Thoracic aorta (tissue), 2 donors: ENCODE data around the gene PDE8B. TPM values are rescaled to one million over a fixed set of nuclear protein-coding genes. Genes with fewer than 3 reads are reported as not detected.
A peak's percentile ranks its signal among the peaks of the same experiment; 100 is the strongest.

Experiments
- ATAC-seq: fragments of 150-250 bp; one replicate; pipeline ENCODE4 v1.8.0; 2017; ENCODE audit warnings: low read depth; ENCODE audit not compliant: insufficient number of reproducible peaks, low FRiP score
- DNase-seq: peaks from one replicate; pipeline ENCODE4 v3.0.0-alpha.2; 2020; ENCODE audit warnings: low spot score
- H3K27ac ChIP-seq, 2 donors: fragments of 200-600 bp; sonication (generic); 1 replicate in 1 of 2; 2 replicates in 1 of 2; pipeline ENCODE4 v1.5.1; 2016; ENCODE audit warnings: mild to moderate bottlenecking in 2 of 2, moderate library complexity in 2 of 2
- H3K27me3 ChIP-seq: fragments of 200-600 bp; sonication (generic); replicated peaks from 2 replicates; pipeline ENCODE4 v1.6.0; 2016; ENCODE audit warnings: mild to moderate bottlenecking; ENCODE audit not compliant: insufficient read depth
- H3K36me3 ChIP-seq: fragments of 200-600 bp; sonication (generic); one replicate; pipeline ENCODE4 v1.5.1; 2016
- H3K4me1 ChIP-seq, 2 donors: fragments of 200-600 bp; sonication (generic); 1 replicate in 1 of 2; 2 replicates in 1 of 2; pipeline versions ENCODE4 v1.5.1 to v1.6.0; 2016; ENCODE audit warnings: low read depth in 2 of 2, mild to moderate bottlenecking in 1 of 2; ENCODE audit not compliant: control insufficient read depth in 1 of 2
- H3K4me3 ChIP-seq: fragments of 200-600 bp; sonication (generic); 2 replicates; pipeline ENCODE4 v1.5.1; 2016; ENCODE audit warnings: mild to moderate bottlenecking
- H3K9me3 ChIP-seq: fragments of 200-600 bp; sonication (generic); 2 replicates; pipeline ENCODE4 v1.5.1; 2016
- CTCF ChIP-seq: fragments of 200-600 bp; sonication (generic); IDR thresholded peaks from one replicate; pipeline ENCODE4 v1.5.1; 2019; ENCODE audit warnings: antibody characterized with exemption
- total RNA-seq, 2 donors: library from RNA; depleted of rRNA; stranded (reverse); fragments of >200 nt; gene quantifications; one replicate each; pipeline versions ENCODE4 v1.1.0 to v1.2.3, GENCODE V29; 2016

PDE8B gene
- total RNA-seq, 2 donors from 2014 or later: 22.7 to 59.8 TPM

- DNase-seq: no peak
- peaks cover 9% of the 10 kb centered on the region for H3K36me3 ChIP-seq
- H3K27me3 ChIP-seq: no peaks in the 10 kb centered on the region
These were observed 227.6 kb downstream of the PDE8B start for GRCh38 chr5:77438071-77438470.

GRCh38 chr5:77443670-77444069, 233.2 kb downstream of the PDE8B start:
- TF ChIP-seq CTCF: no peak
- no peak for ATAC-seq

More at GRCh38 chr5:77438071-77438470, 227.6 kb downstream of the PDE8B start:
- no peaks in the 10 kb centered on the region for H3K4me1 ChIP-seq
- no peak for ATAC-seq
- no peaks in the 10 kb centered on the region for H3K9me3 ChIP-seq
- H3K27ac ChIP-seq: no peak overlapping the region
- no peak overlapping the region for H3K4me3 ChIP-seq
- no peak for TF ChIP-seq CTCF

GRCh38 chr5:77444356-77444755, 233.9 kb downstream of the PDE8B start:
- ATAC-seq (no peak), DNase-seq (no peak)
- H3K27ac ChIP-seq: no peak overlapping the region
- H3K4me3 ChIP-seq: no peak overlapping the region
- peaks cover under 1 to 4% of the 10 kb centered on the region in 2 donors for H3K4me1 ChIP-seq
- H3K36me3 ChIP-seq: peaks cover 10% of the 10 kb centered on the region
- H3K9me3 ChIP-seq: no peaks in the 10 kb centered on the region
- no peak for TF ChIP-seq CTCF
- H3K27me3 ChIP-seq: no peaks in the 10 kb centered on the region

More at GRCh38 chr5:77443670-77444069, 233.2 kb downstream of the PDE8B start:
- no peak for DNase-seq
- H3K4me1 ChIP-seq: no peaks in the 10 kb centered on the region
- no peaks in the 10 kb centered on the region for H3K27me3 ChIP-seq
- H3K4me3 ChIP-seq: no peak overlapping the region
- no peak overlapping the region for H3K27ac ChIP-seq
- H3K9me3 ChIP-seq: no peaks in the 10 kb centered on the region
- peaks cover 8% of the 10 kb centered on the region for H3K36me3 ChIP-seq

- no peak for ATAC-seq
- no peak overlapping the region for H3K27ac ChIP-seq
These were observed 238.4 kb downstream of the PDE8B start for GRCh38 chr5:77448831-77449230.

GRCh38 chr5:77449277-77449676, 238.8 kb downstream of the PDE8B start:
- no peak for TF ChIP-seq CTCF
- H3K9me3 ChIP-seq: no peaks in the 10 kb centered on the region
- H3K27ac ChIP-seq: peak overlapping the region in 1 of 2 donors; percentile 9
- peaks cover 10% of the 10 kb centered on the region for H3K36me3 ChIP-seq
- no peak for DNase-seq
- H3K4me3 ChIP-seq: no peak overlapping the region
- no peak for ATAC-seq
- peaks cover 8 to 26% of the 10 kb centered on the region in 2 donors for H3K4me1 ChIP-seq
- no peaks in the 10 kb centered on the region for H3K27me3 ChIP-seq

More at GRCh38 chr5:77448831-77449230, 238.4 kb downstream of the PDE8B start:
- Histone ChIP-seq H3K4me1 (peaks cover 8 to 26% of the 10 kb centered on the region in 2 donors), H3K36me3 (peaks cover 10% of the 10 kb centered on the region), H3K27me3 (no peaks in the 10 kb centered on the region), H3K4me3 (no peak overlapping the region), H3K9me3 (no peaks in the 10 kb centered on the region)
- DNase-seq: no peak
- TF ChIP-seq CTCF: no peak
